ENCODE data around the gene GOLM1.
A peak's percentile ranks its signal among the peaks of the same experiment; 100 is the strongest.
"Not testable (repeated sequence)": the region's sequence is repeated elsewhere in the genome, so short reads cannot be mapped to it uniquely, and the experiment has no call there.

GOLM1 gene

GRCh38 chr9:86098824-86099700 is at the start of gene GOLM1:
TSS of gene GOLM1 (minus strand) at chr9:86099558. CDS start at chr9:86079320, 20,238 bp downstream.
- H3K4me3 ChIP-seq (ENCODE audit: low read length), result peak within 1 kb of the TSS; percentile 81
- H3K27me3 ChIP-seq (ENCODE audit: insufficient read depth, low read length), result peaks cover 32% of the 10 kb centered on the region
- no peaks in the 10 kb centered on the region for H3K36me3 ChIP-seq (ENCODE audit: insufficient read depth, low read depth, low read length)
- H3K9ac ChIP-seq (ENCODE audit: low read depth, low read length), result peak within 1 kb of the TSS; percentile 85
- H3K27ac ChIP-seq (ENCODE audit: low read length), result no peak within 1 kb of the TSS
- H3K4me1 ChIP-seq (ENCODE audit: insufficient read depth, low read length), result peaks cover 15% of the 10 kb centered on the region
- H3K9me3 ChIP-seq (ENCODE audit: insufficient read depth, low read depth, low read length), result no peaks in the 10 kb centered on the region

GRCh38 chr9:86146671-86147070 is 47.3 kb upstream of the GOLM1 start:
- not testable (repeated sequence) for H3K9me3 ChIP-seq (ENCODE audit: insufficient read depth, low read depth, low read length); H3K4me3 ChIP-seq (ENCODE audit: low read length); H3K36me3 ChIP-seq (ENCODE audit: insufficient read depth, low read depth, low read length)

GRCh38 chr9:86145960-86146359 is 46.6 kb upstream of the GOLM1 start:
- not testable (repeated sequence) for H3K9ac ChIP-seq (ENCODE audit: low read depth, low read length); H3K4me3 ChIP-seq (ENCODE audit: low read length); H3K36me3 ChIP-seq (ENCODE audit: insufficient read depth, low read depth, low read length); H3K9me3 ChIP-seq (ENCODE audit: insufficient read depth, low read depth, low read length); H3K27me3 ChIP-seq (ENCODE audit: insufficient read depth, low read length); H3K4me1 ChIP-seq (ENCODE audit: insufficient read depth, low read length); H3K27ac ChIP-seq (ENCODE audit: low read length)

More at GRCh38 chr9:86146671-86147070, 47.3 kb upstream of the GOLM1 start:
- not testable (repeated sequence) for H3K27me3 ChIP-seq (ENCODE audit: insufficient read depth, low read length); H3K27ac ChIP-seq (ENCODE audit: low read length); H3K4me1 ChIP-seq (ENCODE audit: insufficient read depth, low read length); H3K9ac ChIP-seq (ENCODE audit: low read depth, low read length)

GRCh38 chr9:86142973-86143372 is 43.6 kb upstream of the GOLM1 start:
- no peaks in the 10 kb centered on the region for H3K27me3 ChIP-seq (ENCODE audit: insufficient read depth, low read length)

GRCh38 chr9:86141843-86142242 is 42.5 kb upstream of the GOLM1 start:
- H3K4me3 ChIP-seq (ENCODE audit: low read length), result no peak overlapping the region
- H3K27me3 ChIP-seq (ENCODE audit: insufficient read depth, low read length), result no peaks in the 10 kb centered on the region
- no peaks in the 10 kb centered on the region for H3K4me1 ChIP-seq (ENCODE audit: insufficient read depth, low read length)
- H3K27ac ChIP-seq (ENCODE audit: low read length), result no peak overlapping the region
- no peaks in the 10 kb centered on the region; the same call in 1 of the 2 replicates for H3K9me3 ChIP-seq (ENCODE audit: insufficient read depth, low read depth, low read length)
- no peaks in the 10 kb centered on the region for H3K36me3 ChIP-seq (ENCODE audit: insufficient read depth, low read depth, low read length)
- H3K9ac ChIP-seq (ENCODE audit: low read depth, low read length), result no peak overlapping the region

More at GRCh38 chr9:86142973-86143372, 43.6 kb upstream of the GOLM1 start:
- H3K27ac ChIP-seq (ENCODE audit: low read length), result no peak overlapping the region
- H3K9ac ChIP-seq (ENCODE audit: low read depth, low read length), result no peak overlapping the region
- H3K9me3 ChIP-seq (ENCODE audit: insufficient read depth, low read depth, low read length), result no peaks in the 10 kb centered on the region; the same call in 1 of the 2 replicates
- no peaks in the 10 kb centered on the region for H3K36me3 ChIP-seq (ENCODE audit: insufficient read depth, low read depth, low read length)
- no peak overlapping the region for H3K4me3 ChIP-seq (ENCODE audit: low read length)
- no peaks in the 10 kb centered on the region for H3K4me1 ChIP-seq (ENCODE audit: insufficient read depth, low read length)

- Histone ChIP-seq H3K4me3 (ENCODE audit: low read length) (no peak overlapping the region), H3K4me1 (ENCODE audit: insufficient read depth, low read length) (peaks cover 10% of the 10 kb centered on the region; the same call in 1 of the 2 replicates), H3K27me3 (ENCODE audit: insufficient read depth, low read length) (no peaks in the 10 kb centered on the region), H3K9ac (ENCODE audit: low read depth, low read length) (no peak overlapping the region), H3K27ac (ENCODE audit: low read length) (no peak overlapping the region), H3K9me3 (ENCODE audit: insufficient read depth, low read depth, low read length) (no peaks in the 10 kb centered on the region), H3K36me3 (ENCODE audit: insufficient read depth, low read depth, low read length) (no peaks in the 10 kb centered on the region)
These were observed 36.0 kb upstream of the GOLM1 start for GRCh38 chr9:86135371-86135770.

GRCh38 chr9:86134361-86134760 is 35.0 kb upstream of the GOLM1 start:
- no peaks in the 10 kb centered on the region for H3K36me3 ChIP-seq (ENCODE audit: insufficient read depth, low read depth, low read length)
- H3K27me3 ChIP-seq (ENCODE audit: insufficient read depth, low read length), result no peaks in the 10 kb centered on the region
- H3K9ac ChIP-seq (ENCODE audit: low read depth, low read length), result no peak overlapping the region
- peaks cover 10% of the 10 kb centered on the region; the same call in 1 of the 2 replicates for H3K4me1 ChIP-seq (ENCODE audit: insufficient read depth, low read length)
- H3K9me3 ChIP-seq (ENCODE audit: insufficient read depth, low read depth, low read length), result no peaks in the 10 kb centered on the region
- 0 out of 2 replicates have a peak overlapping the region, but pooled peaks have one; percentile 0 for H3K4me3 ChIP-seq (ENCODE audit: low read length)
- H3K27ac ChIP-seq (ENCODE audit: low read length), result no peak overlapping the region

- Histone ChIP-seq H3K27ac (ENCODE audit: low read length) (no peak overlapping the region), H3K4me1 (ENCODE audit: insufficient read depth, low read length) (peaks cover 18% of the 10 kb centered on the region), H3K9me3 (ENCODE audit: insufficient read depth, low read depth, low read length) (no peaks in the 10 kb centered on the region), H3K9ac (ENCODE audit: low read depth, low read length) (no peak overlapping the region), H3K27me3 (ENCODE audit: insufficient read depth, low read length) (no peaks in the 10 kb centered on the region), H3K36me3 (ENCODE audit: insufficient read depth, low read depth, low read length) (no peaks in the 10 kb centered on the region), H3K4me3 (ENCODE audit: low read length) (no peak overlapping the region)
These were observed 29.0 kb upstream of the GOLM1 start for GRCh38 chr9:86128235-86128822.

- H3K4me1 ChIP-seq (ENCODE audit: insufficient read depth, low read length), result peaks cover 20% of the 10 kb centered on the region
- no peaks in the 10 kb centered on the region for H3K9me3 ChIP-seq (ENCODE audit: insufficient read depth, low read depth, low read length)
- peak overlapping the region; percentile 7; the same call in 1 of the 2 replicates for H3K9ac ChIP-seq (ENCODE audit: low read depth, low read length)
- H3K27ac ChIP-seq (ENCODE audit: low read length), result peak overlapping the region; percentile 10
- 0 out of 2 replicates have a peak overlapping the region, but pooled peaks have one; percentile 12 for H3K4me3 ChIP-seq (ENCODE audit: low read length)
- H3K36me3 ChIP-seq (ENCODE audit: insufficient read depth, low read depth, low read length), result no peaks in the 10 kb centered on the region
- H3K27me3 ChIP-seq (ENCODE audit: insufficient read depth, low read length), result no peaks in the 10 kb centered on the region
These were observed 27.9 kb upstream of the GOLM1 start for GRCh38 chr9:86126998-86127972.

- Histone ChIP-seq H3K4me1 (ENCODE audit: insufficient read depth, low read length) (peaks cover 12% of the 10 kb centered on the region), H3K36me3 (ENCODE audit: insufficient read depth, low read depth, low read length) (no peaks in the 10 kb centered on the region), H3K4me3 (ENCODE audit: low read length) (no peak overlapping the region), H3K9me3 (ENCODE audit: insufficient read depth, low read depth, low read length) (no peaks in the 10 kb centered on the region), H3K27me3 (ENCODE audit: insufficient read depth, low read length) (peaks cover 9% of the 10 kb centered on the region), H3K9ac (ENCODE audit: low read depth, low read length) (no peak overlapping the region), H3K27ac (ENCODE audit: low read length) (no peak overlapping the region)
These were observed 23.0 kb upstream of the GOLM1 start for GRCh38 chr9:86122311-86122710.

GRCh38 chr9:86119457-86119856 is 20.1 kb upstream of the GOLM1 start:
- no peaks in the 10 kb centered on the region for H3K9me3 ChIP-seq (ENCODE audit: insufficient read depth, low read depth, low read length)
- no peak overlapping the region for H3K4me3 ChIP-seq (ENCODE audit: low read length)
- H3K9ac ChIP-seq (ENCODE audit: low read depth, low read length), result no peak overlapping the region
- no peaks in the 10 kb centered on the region for H3K36me3 ChIP-seq (ENCODE audit: insufficient read depth, low read depth, low read length)
- H3K4me1 ChIP-seq (ENCODE audit: insufficient read depth, low read length), result peaks cover 4% of the 10 kb centered on the region; the same call in 1 of the 2 replicates
- peaks cover 9% of the 10 kb centered on the region for H3K27me3 ChIP-seq (ENCODE audit: insufficient read depth, low read length)
- H3K27ac ChIP-seq (ENCODE audit: low read length), result no peak overlapping the region
